ENCODE measurements around the gene PLP1. TPM values are rescaled to one million over a fixed set of nuclear protein-coding genes. Genes with fewer than 3 reads are reported as not detected.
"Not testable (repeated sequence)": the region's sequence is repeated elsewhere in the genome, so short reads cannot be mapped to it uniquely, and the experiment has no call there.

PLP1 gene
- total RNA-seq, 1 donor from 2014 or later: 2.1 TPM

GRCh38 chrX:103780336-103781061 lies 3.9 kb downstream of the PLP1 start:
- DNase-seq (ENCODE audit: low spot score): no peak

GRCh38 chrX:103781062-103781402 lies 4.4 kb downstream of the PLP1 start:
- DNase-seq (ENCODE audit: low spot score): no peak

- DNase-seq (ENCODE audit: low spot score): no peak
These were observed 5.1 kb downstream of the PLP1 start for GRCh38 chrX:103781706-103782105.

- DNase-seq (ENCODE audit: low spot score): no peak
These were observed 6.0 kb downstream of the PLP1 start for GRCh38 chrX:103782640-103783039.

- no peak for DNase-seq (ENCODE audit: low spot score)
These were observed 6.6 kb downstream of the PLP1 start for GRCh38 chrX:103783196-103783595.

- DNase-seq (ENCODE audit: low spot score): no peak
These were observed 7.3 kb downstream of the PLP1 start for GRCh38 chrX:103783971-103784370.

GRCh38 chrX:103789004-103789403 lies 12.4 kb downstream of the PLP1 start:
- DNase-seq (ENCODE audit: low spot score): no peak

GRCh38 chrX:103791228-103791627 lies 14.6 kb downstream of the PLP1 start:
- no peak for DNase-seq (ENCODE audit: low spot score)

GRCh38 chrX:103791826-103792485 lies 15.3 kb downstream of the PLP1 start:
- DNase-seq (ENCODE audit: low spot score): no peak

- no peak for DNase-seq (ENCODE audit: low spot score)
These were observed 16.4 kb downstream of the PLP1 start for GRCh38 chrX:103792916-103793544.

- DNase-seq (ENCODE audit: low spot score): no peak
These were observed 16.9 kb downstream of the PLP1 start for GRCh38 chrX:103793545-103793940.

- DNase-seq (ENCODE audit: low spot score): no peak
These were observed 17.5 kb downstream of the PLP1 start for GRCh38 chrX:103794119-103794518.

- DNase-seq (ENCODE audit: low spot score): no peak
These were observed 21.1 kb downstream of the PLP1 start for GRCh38 chrX:103797691-103798090.

GRCh38 chrX:103800318-103800717 lies 23.7 kb downstream of the PLP1 start:
- no peak for DNase-seq (ENCODE audit: low spot score)

- no peak for DNase-seq (ENCODE audit: low spot score)
These were observed 29.2 kb downstream of the PLP1 start for GRCh38 chrX:103805860-103806259.

- no peak for DNase-seq (ENCODE audit: low spot score)
These were observed 30.3 kb downstream of the PLP1 start for GRCh38 chrX:103806862-103807474.

GRCh38 chrX:103811858-103812257 lies 35.2 kb downstream of the PLP1 start:
- DNase-seq (ENCODE audit: low spot score): no peak

- DNase-seq (ENCODE audit: low spot score): not testable (repeated sequence)
These were observed 40.5 kb downstream of the PLP1 start for GRCh38 chrX:103817101-103817500.

GRCh38 chrX:103817502-103817901 lies 40.9 kb downstream of the PLP1 start:
- no peak for DNase-seq (ENCODE audit: low spot score)

GRCh38 chrX:103818842-103819619 lies 42.4 kb downstream of the PLP1 start:
- DNase-seq (ENCODE audit: low spot score): no peak

- not testable (repeated sequence) for DNase-seq (ENCODE audit: low spot score)
These were observed 44.2 kb downstream of the PLP1 start for GRCh38 chrX:103820802-103821201.

GRCh38 chrX:103823591-103823990 lies 47.0 kb downstream of the PLP1 start:
- no peak for DNase-seq (ENCODE audit: low spot score)
